D721Med (cell line): Measurements from ENCODE around the gene TNS2.

Experiments
- DNase-seq: peaks from one replicate; pipeline ENCODE4 v3.0.0; 2011; ENCODE audit warnings: low spot score; ENCODE audit not compliant: insufficient read length
- FAIRE-seq: peaks from 2 replicates; lab custom pipeline; 2011; peaks lifted over from hg19 to GRCh38; lab: Jason Lieb, UNC
- TF ChIP-seq, protein P1 (sequence below): IDR thresholded peaks from 2 replicates; pipeline ENCODE4 v1.5.1; 2012; ENCODE audit warnings: mild to moderate bottlenecking, control low read depth; ENCODE audit not compliant: insufficient read depth; ENCODE audit errors: missing control alignments

The TNS2 gene

DNA sequence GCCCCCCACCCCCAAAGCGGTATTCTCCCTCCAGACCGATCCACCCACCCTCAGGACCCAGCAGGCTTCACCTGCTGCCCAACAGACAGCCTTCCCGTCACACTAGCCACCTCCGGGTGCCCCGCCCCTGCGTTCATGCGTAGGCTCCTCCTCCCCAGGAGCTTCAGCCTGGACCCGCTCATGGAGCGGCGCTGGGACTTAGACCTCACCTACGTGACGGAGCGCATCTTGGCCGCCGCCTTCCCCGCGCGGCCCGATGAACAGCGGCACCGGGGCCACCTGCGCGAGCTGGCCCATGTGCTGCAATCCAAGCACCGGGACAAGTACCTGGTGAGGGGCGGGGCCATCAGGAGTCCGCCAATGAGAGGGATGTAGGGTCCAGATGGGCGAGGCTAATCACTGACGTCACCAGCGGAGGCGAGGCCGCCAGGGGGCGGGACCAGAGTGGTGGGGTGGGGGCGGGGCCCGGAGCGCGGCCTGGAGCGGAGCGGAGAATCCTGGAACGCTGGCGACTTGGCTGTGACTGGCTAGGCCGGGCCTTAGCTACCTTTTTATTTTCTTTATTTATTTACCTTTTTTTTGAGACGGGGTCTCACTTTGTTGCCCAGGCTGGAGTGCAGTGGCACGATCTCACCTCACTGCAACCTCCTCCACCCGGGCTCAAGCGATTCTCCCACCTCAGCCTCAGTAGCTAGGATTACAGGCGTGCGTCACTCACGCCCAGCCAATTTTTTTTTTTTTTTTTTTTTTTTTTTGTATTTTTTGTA is 4.4 kb downstream of the TNS2 start:
- DNase-seq: peak; percentile 90
- TF ChIP-seq, protein P1, sequence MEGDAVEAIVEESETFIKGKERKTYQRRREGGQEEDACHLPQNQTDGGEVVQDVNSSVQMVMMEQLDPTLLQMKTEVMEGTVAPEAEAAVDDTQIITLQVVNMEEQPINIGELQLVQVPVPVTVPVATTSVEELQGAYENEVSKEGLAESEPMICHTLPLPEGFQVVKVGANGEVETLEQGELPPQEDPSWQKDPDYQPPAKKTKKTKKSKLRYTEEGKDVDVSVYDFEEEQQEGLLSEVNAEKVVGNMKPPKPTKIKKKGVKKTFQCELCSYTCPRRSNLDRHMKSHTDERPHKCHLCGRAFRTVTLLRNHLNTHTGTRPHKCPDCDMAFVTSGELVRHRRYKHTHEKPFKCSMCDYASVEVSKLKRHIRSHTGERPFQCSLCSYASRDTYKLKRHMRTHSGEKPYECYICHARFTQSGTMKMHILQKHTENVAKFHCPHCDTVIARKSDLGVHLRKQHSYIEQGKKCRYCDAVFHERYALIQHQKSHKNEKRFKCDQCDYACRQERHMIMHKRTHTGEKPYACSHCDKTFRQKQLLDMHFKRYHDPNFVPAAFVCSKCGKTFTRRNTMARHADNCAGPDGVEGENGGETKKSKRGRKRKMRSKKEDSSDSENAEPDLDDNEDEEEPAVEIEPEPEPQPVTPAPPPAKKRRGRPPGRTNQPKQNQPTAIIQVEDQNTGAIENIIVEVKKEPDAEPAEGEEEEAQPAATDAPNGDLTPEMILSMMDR: no peak
- FAIRE-seq: no peak

DNA sequence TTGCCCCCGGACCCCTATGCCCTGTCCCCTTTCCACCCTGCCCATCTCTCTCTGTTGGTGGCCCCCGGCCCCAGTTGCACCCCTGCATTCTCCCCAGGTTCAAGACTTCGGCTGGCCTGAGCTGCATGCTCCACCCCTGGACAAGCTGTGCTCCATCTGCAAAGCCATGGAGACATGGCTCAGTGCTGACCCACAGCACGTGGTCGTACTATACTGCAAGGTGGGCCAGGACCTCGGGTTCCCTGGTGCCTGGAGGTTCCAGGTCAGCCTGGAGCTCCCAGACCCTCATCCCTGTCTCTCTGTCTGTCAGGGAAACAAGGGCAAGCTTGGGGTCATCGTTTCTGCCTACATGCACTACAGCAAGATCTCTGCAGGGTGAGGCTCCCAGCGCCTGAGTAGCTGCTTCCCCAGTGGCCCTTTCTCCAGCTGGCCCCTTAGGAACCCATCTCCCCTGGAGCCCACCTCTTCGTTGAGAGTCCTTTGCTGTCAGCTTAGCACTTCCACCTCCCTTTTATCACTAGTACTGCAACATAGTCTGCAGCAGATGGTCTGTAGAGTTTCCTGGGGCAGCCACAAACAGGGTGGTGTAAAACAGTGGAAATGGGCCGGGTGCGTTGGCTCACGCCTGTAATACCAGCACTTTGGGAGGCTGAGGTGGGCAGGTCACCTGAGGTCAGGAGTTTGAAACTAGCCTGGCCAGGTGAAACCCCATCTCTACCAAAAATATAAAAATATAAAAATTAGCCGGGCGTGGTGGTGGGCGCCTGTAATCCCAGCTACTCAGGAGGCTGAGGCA is 5.8 kb downstream of the TNS2 start:
- DNase-seq: no peak
- TF ChIP-seq, protein P1: no peak
- FAIRE-seq: no peak

DNA sequence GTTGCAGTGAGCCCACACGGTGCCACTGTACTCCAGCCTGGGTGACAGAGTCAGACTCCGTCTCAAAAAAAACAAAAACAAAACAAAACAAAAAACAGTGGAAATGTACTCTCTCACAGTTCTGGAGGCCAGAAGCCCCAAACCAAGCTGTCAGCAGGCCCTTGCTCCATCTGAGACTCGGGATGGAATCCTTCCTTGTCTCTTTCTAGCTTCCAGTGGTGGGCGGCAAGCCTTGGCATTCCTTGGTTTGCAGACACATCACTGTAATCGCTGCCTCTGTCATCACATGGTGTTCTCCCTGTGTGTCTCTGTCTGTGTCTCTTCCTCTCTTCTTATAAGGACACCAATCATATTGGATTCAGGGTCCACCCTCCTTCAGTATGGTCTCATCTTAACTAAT is 6.4 kb downstream of the TNS2 start:
- no peak for DNase-seq
- TF ChIP-seq, protein P1: no peak
- FAIRE-seq: no peak

DNA sequence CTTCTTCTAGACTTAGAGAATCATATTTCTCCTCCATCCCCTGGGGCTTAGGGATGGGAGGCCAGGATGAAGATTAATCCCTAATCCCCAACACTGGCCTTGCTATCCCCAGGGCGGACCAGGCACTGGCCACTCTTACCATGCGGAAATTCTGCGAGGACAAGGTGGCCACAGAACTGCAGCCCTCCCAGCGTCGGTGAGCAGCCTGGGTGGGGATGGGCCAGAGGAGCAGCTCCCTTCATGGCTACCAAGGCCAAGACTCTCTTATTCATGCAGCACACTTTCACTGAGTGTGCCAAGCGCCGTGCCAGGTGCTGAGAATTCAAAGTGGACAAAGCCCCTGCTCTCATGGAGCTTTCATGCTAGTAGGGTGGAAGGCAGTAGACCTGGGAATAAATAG is 7.0 kb downstream of the TNS2 start:
- DNase-seq (no peak), FAIRE-seq (no peak)
- TF ChIP-seq, protein P1: no peak

DNA sequence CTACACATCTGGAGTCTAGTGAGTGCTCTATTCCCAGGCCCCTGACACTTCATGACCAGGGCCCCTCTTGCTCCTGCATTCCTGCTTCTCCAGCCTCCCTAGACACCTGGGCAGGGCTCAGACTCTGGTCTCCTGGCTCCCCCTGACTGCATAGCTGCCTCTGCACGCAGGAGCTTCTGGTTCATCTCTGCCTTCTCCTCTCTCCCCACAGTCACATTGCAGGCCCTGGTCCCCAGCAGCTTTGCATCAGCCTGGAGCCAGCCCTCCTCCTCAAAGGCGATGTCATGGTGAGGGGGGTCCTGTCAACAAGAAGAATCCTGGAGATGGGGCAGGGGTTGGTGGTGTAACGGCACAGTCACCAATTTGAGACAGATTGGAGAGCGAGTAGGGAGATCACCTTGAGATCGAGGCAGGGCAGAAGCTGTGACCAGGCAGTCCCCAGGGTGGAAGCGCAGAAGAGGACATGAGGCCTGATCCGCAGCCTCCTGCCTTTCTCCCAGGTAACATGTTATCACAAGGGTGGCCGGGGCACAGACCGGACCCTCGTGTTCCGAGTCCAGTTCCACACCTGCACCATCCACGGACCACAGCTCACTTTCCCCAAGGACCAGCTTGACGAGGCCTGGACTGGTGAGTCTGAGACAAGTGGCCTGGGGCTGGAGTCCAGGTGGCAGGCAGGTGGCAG is 8.1 kb downstream of the TNS2 start:
- FAIRE-seq: no peak
- DNase-seq: no peak
- TF ChIP-seq, protein P1: no peak

DNA sequence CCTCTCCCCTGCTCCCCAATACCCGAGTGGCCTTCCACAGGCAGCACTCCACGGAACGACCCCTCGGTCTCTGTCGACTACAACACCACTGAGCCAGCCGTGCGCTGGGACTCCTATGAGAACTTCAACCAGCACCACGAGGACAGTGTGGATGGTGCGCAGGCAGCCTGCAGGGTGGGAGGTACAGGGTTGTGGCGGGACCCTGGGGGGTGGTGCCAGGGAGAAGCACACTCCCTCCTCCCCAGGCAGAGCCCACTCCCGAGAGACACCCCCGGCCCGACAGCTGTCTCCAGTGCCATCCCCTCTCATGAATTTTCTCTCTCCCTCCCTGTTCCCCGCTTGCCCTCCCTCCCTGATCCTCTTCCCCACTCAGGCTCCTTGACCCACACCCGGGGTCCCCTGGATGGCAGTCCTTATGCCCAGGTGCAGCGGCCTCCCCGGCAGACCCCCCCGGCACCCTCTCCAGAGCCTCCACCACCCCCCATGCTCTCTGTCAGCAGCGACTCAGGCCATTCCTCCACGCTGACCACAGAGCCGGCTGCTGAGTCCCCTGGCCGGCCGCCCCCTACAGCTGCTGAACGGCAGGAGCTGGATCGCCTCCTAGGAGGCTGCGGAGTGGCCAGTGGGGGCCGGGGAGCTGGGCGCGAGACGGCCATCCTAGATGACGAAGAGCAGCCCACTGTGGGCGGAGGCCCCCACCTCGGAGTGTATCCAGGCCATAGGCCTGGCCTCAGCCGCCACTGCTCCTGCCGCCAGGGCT is 9.0 kb downstream of the TNS2 start:
- DNase-seq (no peak), FAIRE-seq (no peak)
- TF ChIP-seq, protein P1: no peak
